ENCODE data around the gene NTSR1.

The NTSR1 gene

GRCh38 chr20:62695448-62696414, 12.9 kb upstream of the NTSR1 start:
- DNase-seq (ENCODE audit: insufficient read length, low spot score): no peak
- FAIRE-seq: no peak
- TF ChIP-seq CTCF (IDR thresholded peaks at IDR 0.05; ENCODE audit: insufficient read depth, missing control alignments): no peak

GRCh38 chr20:62696434-62696957, 12.1 kb upstream of the NTSR1 start:
- TF ChIP-seq CTCF (IDR thresholded peaks at IDR 0.05; ENCODE audit: insufficient read depth, missing control alignments): no peak
- FAIRE-seq: no peak
- no peak for DNase-seq (ENCODE audit: insufficient read length, low spot score)

GRCh38 chr20:62696989-62697388, 11.6 kb upstream of the NTSR1 start:
- FAIRE-seq (no peak), DNase-seq (ENCODE audit: insufficient read length, low spot score) (no peak)
- no peak for TF ChIP-seq CTCF (IDR thresholded peaks at IDR 0.05; ENCODE audit: insufficient read depth, missing control alignments)

- DNase-seq (ENCODE audit: insufficient read length, low spot score) (no peak), FAIRE-seq (no peak)
- TF ChIP-seq CTCF (IDR thresholded peaks at IDR 0.05; ENCODE audit: insufficient read depth, missing control alignments): no peak
Measured at GRCh38 chr20:62697468-62697912, 11.1 kb upstream of the NTSR1 start.

- FAIRE-seq: no peak
- TF ChIP-seq CTCF (IDR thresholded peaks at IDR 0.05; ENCODE audit: insufficient read depth, missing control alignments): no peak
- no peak for DNase-seq (ENCODE audit: insufficient read length, low spot score)
Measured at GRCh38 chr20:62698231-62698630, 10.4 kb upstream of the NTSR1 start.

GRCh38 chr20:62699296-62699695, 9.3 kb upstream of the NTSR1 start:
- FAIRE-seq: no peak
- TF ChIP-seq CTCF (IDR thresholded peaks at IDR 0.05; ENCODE audit: insufficient read depth, missing control alignments): no peak
- DNase-seq (ENCODE audit: insufficient read length, low spot score): no peak

- no peak for FAIRE-seq
- TF ChIP-seq CTCF (IDR thresholded peaks at IDR 0.05; ENCODE audit: insufficient read depth, missing control alignments): no peak
Measured at GRCh38 chr20:62699741-62700140, 8.9 kb upstream of the NTSR1 start.

More at GRCh38 chr20:62699741-62700140, 8.9 kb upstream of the NTSR1 start:
- DNase-seq (ENCODE audit: insufficient read length, low spot score): no peak

All from D721Med (cell line).